ENCODE data around the gene NDUFC1. TPM values are rescaled to one million over a fixed set of nuclear protein-coding genes. Genes with fewer than 3 reads are reported as not detected.
A peak's percentile ranks its signal among the peaks of the same experiment; 100 is the strongest.
"Not testable (repeated sequence)": the region's sequence is repeated elsewhere in the genome, so short reads cannot be mapped to it uniquely, and the experiment has no call there.

The NDUFC1 gene
- total RNA-seq, 2 experiments from 2014 or later = 34.6 to 36.5 TPM

DNA sequence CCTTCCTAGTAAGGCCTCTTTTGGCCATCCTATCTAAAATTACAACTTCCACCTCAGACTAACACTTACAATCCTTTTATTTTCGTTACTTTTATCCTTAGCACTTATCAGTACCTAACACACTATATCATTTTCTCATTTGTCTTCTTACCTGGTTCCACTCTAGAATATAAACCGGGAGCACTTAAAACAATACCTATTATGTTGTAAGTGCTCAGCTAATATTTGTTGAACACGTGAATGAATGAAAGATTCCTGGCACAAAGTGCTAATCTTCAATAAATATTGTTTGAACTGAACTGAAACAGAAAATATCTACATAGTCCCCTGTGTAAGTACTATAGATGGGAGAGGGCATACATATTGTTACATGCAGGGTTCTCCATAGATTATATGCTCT lies 36.6 kb downstream of the NDUFC1 start:
- ATAC-seq (ENCODE audit: low read depth) (no peak), DNase-seq (no peak)
- H3K9me3 Mint-ChIP-seq = no peaks in the 10 kb centered on the region
- H3K27me3 Mint-ChIP-seq = peaks cover 10% of the 10 kb centered on the region
- H3K36me3 Mint-ChIP-seq = no peaks in the 10 kb centered on the region
- H3K4me3 Mint-ChIP-seq = peak overlapping the region; percentile 28
- peaks cover 27% of the 10 kb centered on the region for H3K4me1 Mint-ChIP-seq
- no peak overlapping the region for H3K27ac Mint-ChIP-seq
- POLR2A ChIA-PET = interaction anchor here (1.3 kb wide), 1 partner anchor 35 kb away, joined by 8 read pairs; the partner anchor contains the start of gene NAA15

DNA sequence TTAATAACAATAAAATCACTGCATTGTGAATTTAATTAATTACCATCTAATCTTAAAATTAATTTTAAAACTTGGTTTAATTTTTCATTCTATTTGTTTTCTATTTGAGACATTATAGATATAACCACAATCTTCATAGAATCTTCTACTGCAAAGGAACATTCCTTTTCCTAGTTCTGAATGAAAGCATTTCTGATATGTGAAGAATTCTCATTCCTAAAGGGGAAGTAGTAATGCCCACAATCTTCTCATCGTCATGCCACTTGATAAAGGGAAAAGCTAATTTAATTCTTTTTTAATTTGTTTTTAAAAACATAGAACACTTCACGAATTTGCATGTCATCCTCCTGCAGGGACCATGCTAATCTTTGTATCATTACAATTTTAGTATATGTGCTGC lies 45.9 kb downstream of the NDUFC1 start:
- no peak for ATAC-seq (ENCODE audit: low read depth)
- Mint-ChIP-seq H3K27ac (no peak overlapping the region), H3K27me3 (peaks cover 14% of the 10 kb centered on the region), H3K4me1 (no peaks in the 10 kb centered on the region), H3K9me3 (no peaks in the 10 kb centered on the region), H3K4me3 (no peak overlapping the region), H3K36me3 (no peaks in the 10 kb centered on the region)
- DNase-seq = no peak
- POLR2A ChIA-PET = no interaction called here

DNA sequence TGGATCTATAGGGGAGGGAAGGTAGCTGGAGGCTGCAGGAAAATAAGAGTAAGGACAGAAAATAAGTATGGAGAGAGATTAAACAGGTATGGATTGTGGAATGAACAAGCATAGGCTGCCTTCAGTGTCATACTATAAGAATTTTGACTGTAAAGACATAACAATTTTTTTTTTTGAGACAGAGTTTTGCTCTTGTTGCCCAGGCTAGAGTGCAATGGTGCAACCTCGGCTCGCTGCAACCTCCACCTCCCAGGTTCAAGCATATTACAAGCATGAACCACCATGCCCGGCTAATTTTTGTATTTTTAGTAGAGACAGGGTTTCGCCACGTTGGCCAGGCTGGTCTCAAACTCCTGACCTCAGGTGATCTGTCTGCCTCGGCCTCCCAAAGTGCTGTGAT lies 46.7 kb downstream of the NDUFC1 start:
- DNase-seq; ATAC-seq (ENCODE audit: low read depth); POLR2A ChIA-PET; H3K4me3 Mint-ChIP-seq; H3K36me3 Mint-ChIP-seq; H3K27ac Mint-ChIP-seq; H3K4me1 Mint-ChIP-seq; H3K9me3 Mint-ChIP-seq: not testable (repeated sequence)
- peaks cover 16% of the 10 kb centered on the region for H3K27me3 Mint-ChIP-seq

DNA sequence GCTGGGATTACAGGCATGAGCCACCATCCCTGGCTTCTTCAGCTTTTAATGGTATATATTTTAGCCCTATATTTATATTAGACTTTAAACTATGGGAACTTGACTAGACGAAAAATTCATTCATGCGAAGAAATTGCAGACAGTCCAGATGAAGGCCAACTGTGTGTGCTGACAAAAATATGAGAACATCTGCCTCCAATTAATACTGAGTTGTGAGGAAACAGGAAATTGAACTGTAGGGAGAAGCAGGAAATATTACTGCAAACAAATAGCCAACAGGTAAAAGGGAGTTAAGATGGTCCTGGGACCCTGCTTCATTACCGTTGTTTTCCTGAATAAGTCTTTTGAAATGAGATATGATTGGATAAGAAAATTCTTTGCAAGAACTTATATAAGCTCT lies 48.6 kb downstream of the NDUFC1 start:
- DNase-seq (no peak), ATAC-seq (ENCODE audit: low read depth) (no peak)
- H3K4me3 Mint-ChIP-seq = no peak overlapping the region
- no peaks in the 10 kb centered on the region for H3K36me3 Mint-ChIP-seq
- no peak overlapping the region for H3K27ac Mint-ChIP-seq
- peaks cover under 1% of the 10 kb centered on the region for H3K4me1 Mint-ChIP-seq
- POLR2A ChIA-PET = no interaction called here
- peaks cover 10% of the 10 kb centered on the region for H3K27me3 Mint-ChIP-seq
- H3K9me3 Mint-ChIP-seq = no peaks in the 10 kb centered on the region

DNA sequence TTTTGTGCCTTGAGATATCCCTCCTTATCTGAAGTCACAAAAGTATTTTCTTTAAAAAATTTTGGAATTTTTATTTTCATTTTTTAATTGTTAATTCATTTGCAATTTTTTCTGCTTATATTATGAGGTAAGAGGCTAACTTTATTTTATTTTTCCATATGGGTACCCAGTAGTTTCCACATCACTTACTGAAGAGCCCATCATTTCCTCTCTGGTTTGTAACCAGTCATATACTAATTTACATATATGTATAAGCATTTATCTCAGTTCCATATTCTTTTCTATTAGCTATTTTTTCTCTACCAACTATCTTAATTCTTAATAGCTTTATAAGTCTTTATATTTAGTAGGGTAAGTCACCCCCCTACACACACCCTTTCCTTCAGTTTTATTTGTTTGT lies 49.2 kb downstream of the NDUFC1 start:
- no peaks in the 10 kb centered on the region for H3K36me3 Mint-ChIP-seq
- peaks cover 5% of the 10 kb centered on the region for H3K27me3 Mint-ChIP-seq
- H3K9me3 Mint-ChIP-seq = no peaks in the 10 kb centered on the region
- DNase-seq = no peak
- POLR2A ChIA-PET = no interaction called here
- no peak overlapping the region for H3K27ac Mint-ChIP-seq
- H3K4me1 Mint-ChIP-seq = peaks cover 1% of the 10 kb centered on the region
- no peak overlapping the region for H3K4me3 Mint-ChIP-seq
- no peak for ATAC-seq (ENCODE audit: low read depth)

DNA sequence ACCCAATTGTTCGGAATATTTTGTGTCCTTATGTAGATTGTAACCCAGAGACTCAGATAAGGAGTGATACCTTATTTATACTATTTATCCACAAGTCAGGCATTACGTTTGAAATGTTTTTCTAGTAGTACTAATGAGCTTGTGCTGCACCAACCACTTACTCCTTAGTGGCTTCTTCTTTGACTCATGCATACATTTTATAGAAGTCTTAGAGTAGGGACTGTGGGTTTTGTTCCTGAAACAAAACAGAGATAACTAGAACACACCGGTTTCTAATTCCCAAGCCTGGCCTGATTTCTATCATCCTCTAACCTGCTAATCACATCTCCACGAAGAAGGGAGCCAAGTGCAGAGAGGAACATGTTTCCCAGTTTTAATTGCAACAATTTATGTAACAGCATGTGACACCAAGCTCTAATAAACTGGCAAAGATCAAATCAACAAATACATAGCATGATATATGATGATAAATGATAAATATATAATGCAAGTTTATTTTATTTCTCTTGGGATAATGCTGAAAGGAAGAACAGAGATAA lies 54.5 kb downstream of the NDUFC1 start:
- Mint-ChIP-seq H3K27me3 (peaks cover 3% of the 10 kb centered on the region), H3K4me3 (no peak overlapping the region), H3K27ac (no peak overlapping the region), H3K4me1 (peaks cover 1% of the 10 kb centered on the region), H3K9me3 (no peaks in the 10 kb centered on the region), H3K36me3 (no peaks in the 10 kb centered on the region)
- ATAC-seq (ENCODE audit: low read depth) (no peak), DNase-seq (no peak)
- POLR2A ChIA-PET = no interaction called here

DNA sequence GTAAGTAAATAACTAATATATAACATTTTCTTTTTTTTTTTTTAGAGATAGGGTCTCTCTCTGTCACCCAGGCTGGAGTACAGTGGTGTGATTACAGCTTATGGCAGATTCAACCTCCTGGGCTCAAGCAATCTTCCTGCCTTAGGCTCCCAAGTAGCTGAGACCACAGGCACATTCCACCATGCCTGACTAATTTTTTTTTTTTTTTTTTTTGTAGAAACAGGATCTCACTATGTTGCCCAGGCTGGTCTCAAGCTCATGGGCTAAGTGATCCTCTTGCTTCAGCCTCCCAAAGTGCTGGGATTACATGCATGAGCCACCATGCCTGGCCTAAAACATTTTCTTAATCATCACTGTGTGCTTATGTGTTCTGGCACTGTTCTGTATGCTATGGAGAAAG lies 55.0 kb downstream of the NDUFC1 start:
- Mint-ChIP-seq H3K36me3 (no peaks in the 10 kb centered on the region), H3K27me3 (peaks cover 3% of the 10 kb centered on the region), H3K27ac (no peak overlapping the region), H3K9me3 (no peaks in the 10 kb centered on the region), H3K4me1 (peaks cover 1% of the 10 kb centered on the region), H3K4me3 (no peak overlapping the region)
- DNase-seq (no peak), ATAC-seq (ENCODE audit: low read depth) (no peak)
- POLR2A ChIA-PET = no interaction called here

DNA sequence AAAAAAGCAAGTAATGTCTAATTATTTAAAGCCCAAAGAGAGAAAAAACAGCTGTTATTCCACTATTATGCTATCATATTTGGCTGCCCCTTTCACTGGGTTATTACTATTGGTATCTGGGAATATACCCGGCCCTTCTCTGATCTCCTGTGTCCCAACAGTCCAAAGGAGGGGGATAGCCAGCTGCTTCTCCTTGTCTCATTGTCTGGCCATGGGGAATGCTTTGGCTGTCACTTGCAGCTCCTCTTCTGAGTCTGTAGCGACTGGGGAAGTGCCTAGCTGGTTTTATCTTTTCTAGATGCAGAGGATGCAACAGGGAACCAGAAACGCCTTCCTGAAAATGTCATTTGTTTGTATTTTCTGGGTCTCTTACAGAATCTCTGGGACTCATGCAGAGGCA lies 56.1 kb downstream of the NDUFC1 start:
- no peak for ATAC-seq (ENCODE audit: low read depth)
- H3K36me3 Mint-ChIP-seq = no peaks in the 10 kb centered on the region
- H3K9me3 Mint-ChIP-seq = no peaks in the 10 kb centered on the region
- H3K4me1 Mint-ChIP-seq = peaks cover 1% of the 10 kb centered on the region
- DNase-seq = no peak
- H3K4me3 Mint-ChIP-seq = no peak overlapping the region
- POLR2A ChIA-PET = no interaction called here
- H3K27ac Mint-ChIP-seq = no peak overlapping the region
- peaks cover 3% of the 10 kb centered on the region for H3K27me3 Mint-ChIP-seq

DNA sequence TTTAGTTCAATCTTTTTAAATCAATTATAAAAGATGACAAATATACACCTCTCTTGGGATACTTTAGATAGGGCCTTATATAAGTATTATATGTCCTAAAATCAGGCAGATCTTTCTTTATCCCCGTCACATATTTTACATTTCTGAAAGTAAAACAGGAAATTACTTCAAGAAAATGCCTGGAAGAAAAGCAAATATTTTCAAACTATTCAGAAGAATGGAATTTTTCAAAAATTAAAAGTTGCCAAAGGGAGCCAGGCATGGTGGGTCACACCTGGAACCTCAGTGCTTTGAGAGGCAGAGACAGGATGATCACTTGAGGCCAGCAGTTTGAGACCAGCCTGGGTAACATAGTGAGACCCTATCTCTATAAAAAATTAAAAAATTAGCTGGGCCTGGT lies 56.7 kb downstream of the NDUFC1 start:
- Mint-ChIP-seq H3K27me3 (peaks cover 2% of the 10 kb centered on the region), H3K4me3 (no peak overlapping the region), H3K36me3 (no peaks in the 10 kb centered on the region), H3K27ac (no peak overlapping the region), H3K9me3 (no peaks in the 10 kb centered on the region), H3K4me1 (peaks cover 1% of the 10 kb centered on the region)
- POLR2A ChIA-PET = no interaction called here
- DNase-seq (no peak), ATAC-seq (ENCODE audit: low read depth) (no peak)

DNA sequence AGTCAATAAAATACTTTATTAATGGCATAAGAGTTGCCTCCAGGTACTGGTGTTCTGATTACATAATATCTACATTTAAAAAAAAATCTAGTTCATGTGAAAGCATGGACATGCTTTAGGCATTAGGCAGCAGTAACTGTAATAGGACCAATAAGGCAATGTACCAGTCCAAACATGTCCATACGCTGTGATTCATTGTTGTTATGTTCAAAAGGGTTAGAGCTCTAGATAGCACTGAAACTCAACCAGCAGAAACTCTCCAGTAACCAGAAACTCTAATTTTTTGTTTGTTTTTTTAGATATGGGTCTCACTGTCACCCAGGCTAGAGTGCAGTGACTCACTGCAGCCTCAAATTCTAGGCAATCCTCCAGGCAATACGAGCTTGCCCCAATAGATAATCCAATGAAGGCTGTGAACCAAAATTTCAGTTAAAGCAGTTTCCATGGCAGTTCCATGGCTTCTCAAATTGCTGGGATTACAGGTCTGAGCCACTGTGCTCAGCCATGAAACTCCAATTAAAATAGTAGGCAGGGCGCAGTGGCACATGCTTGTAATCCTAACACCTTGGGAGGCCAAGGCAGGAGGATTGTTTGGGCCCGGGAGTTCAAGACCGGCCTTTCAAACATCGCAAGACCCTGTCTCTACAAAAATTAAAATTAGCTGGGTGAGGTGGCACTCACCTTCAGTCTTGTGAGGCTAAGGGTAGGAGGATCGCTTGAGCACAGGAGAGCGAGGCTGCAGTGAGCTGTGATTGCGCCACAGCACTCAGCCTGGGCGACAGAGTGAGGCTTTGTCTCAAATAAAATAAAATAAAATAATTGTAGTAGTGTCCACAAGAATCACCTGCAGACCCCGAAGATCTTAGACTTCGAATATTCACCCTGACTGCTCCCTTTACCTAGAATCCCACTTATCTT lies 58.6 kb downstream of the NDUFC1 start:
- POLR2A ChIA-PET = no interaction called here
- no peaks in the 10 kb centered on the region for H3K36me3 Mint-ChIP-seq
- DNase-seq (no peak), ATAC-seq (ENCODE audit: low read depth) (no peak)
- H3K27ac Mint-ChIP-seq = no peak overlapping the region
- H3K4me1 Mint-ChIP-seq = peaks cover under 1% of the 10 kb centered on the region
- H3K27me3 Mint-ChIP-seq = peaks cover 2% of the 10 kb centered on the region
- H3K9me3 Mint-ChIP-seq = no peaks in the 10 kb centered on the region
- no peak overlapping the region for H3K4me3 Mint-ChIP-seq

DNA sequence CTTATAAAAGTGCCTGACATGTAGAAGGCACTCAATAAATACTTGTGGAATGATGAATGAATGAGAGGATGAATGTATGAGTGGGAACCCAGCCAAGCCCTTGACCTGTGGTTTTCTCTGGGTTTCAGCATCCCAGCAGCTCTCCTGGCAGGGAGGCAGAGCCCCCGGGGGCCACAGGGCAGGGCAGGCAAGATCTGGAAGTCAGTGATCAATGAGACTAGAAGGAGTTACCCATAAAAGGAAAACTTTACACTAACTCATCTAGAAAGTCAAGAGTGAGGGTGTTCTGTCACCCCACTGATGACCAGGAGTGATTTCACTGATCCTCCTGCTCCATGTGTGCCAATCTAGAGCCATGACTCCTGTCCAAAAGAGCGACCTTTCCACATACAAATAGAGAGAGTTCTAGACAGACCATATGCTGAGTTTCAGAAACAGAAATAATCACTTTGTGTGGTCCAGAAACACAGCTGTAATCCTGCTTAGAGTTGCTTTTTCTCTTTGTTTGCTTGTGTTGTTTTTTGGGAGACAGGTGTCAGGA lies 59.7 kb downstream of the NDUFC1 start:
- no peak overlapping the region for H3K27ac Mint-ChIP-seq
- no peaks in the 10 kb centered on the region for H3K36me3 Mint-ChIP-seq
- POLR2A ChIA-PET = no interaction called here
- peaks cover 1% of the 10 kb centered on the region for H3K4me1 Mint-ChIP-seq
- DNase-seq (no peak), ATAC-seq (ENCODE audit: low read depth) (no peak)
- no peaks in the 10 kb centered on the region for H3K9me3 Mint-ChIP-seq
- peaks cover 2% of the 10 kb centered on the region for H3K27me3 Mint-ChIP-seq
- H3K4me3 Mint-ChIP-seq = no peak overlapping the region

DNA sequence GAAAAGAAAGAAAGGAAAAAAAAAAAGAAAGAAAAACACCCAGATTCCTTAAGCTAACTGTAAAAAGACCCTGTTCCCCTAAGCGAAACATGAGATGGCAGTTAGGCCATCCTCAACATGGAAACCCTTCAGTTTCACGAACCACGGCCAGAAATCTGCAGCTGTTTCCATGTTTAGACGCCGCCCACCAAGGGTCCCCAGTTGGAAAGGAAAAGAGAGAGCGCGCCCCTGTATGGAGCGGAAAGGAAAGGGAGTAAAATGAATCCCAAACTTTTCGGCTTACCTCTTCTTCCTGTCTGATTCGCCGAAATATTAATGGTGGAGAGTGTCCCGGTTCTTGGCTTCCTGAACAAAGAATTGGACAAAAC lies 60.5 kb downstream of the NDUFC1 start:
- Mint-ChIP-seq H3K4me1 (peaks cover 1% of the 10 kb centered on the region), H3K9me3 (no peaks in the 10 kb centered on the region), H3K36me3 (no peaks in the 10 kb centered on the region), H3K27ac (no peak overlapping the region), H3K4me3 (no peak overlapping the region), H3K27me3 (peaks cover 4% of the 10 kb centered on the region)
- POLR2A ChIA-PET = no interaction called here
- ATAC-seq (ENCODE audit: low read depth) (no peak), DNase-seq (no peak)

DNA sequence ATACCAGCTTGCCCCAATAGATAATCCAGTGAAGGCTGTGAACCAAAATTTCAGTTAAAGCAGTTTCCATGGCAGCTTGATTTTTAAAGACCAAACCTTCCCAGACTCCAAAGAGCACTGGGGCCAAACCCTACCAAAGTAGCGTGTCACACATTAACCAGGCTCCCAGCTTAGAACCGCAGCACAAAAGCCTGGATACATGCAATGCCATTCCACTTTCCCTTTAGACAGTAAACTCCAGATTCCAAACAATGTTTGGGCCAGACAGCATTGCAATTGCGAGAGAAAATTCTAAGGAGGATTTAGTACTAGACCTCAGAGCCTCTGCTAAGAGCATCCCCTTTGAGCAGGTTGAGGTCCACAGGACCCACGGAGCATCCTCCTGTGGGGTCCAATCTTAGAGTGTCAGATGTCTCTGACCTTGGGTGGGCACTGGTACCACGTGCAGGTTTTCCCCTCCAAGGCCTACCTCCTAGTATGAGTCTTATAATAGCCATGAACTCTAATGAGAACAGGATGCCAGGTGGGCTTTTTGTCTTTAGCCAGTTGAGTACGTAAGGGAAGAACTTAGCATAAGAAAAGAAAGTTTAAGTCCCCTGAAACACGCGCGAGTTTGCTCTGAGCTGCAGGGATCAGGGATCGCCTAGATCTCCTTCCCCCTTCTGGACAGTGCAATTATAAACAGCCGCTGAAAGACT lies 61.0 kb downstream of the NDUFC1 start:
- peaks cover 4% of the 10 kb centered on the region for H3K27me3 Mint-ChIP-seq
- no peaks in the 10 kb centered on the region for H3K9me3 Mint-ChIP-seq
- POLR2A ChIA-PET = no interaction called here
- DNase-seq (no peak), ATAC-seq (ENCODE audit: low read depth) (no peak)
- H3K4me1 Mint-ChIP-seq = peaks cover 1% of the 10 kb centered on the region
- no peak overlapping the region for H3K4me3 Mint-ChIP-seq
- H3K27ac Mint-ChIP-seq = no peak overlapping the region
- H3K36me3 Mint-ChIP-seq = no peaks in the 10 kb centered on the region

Data from activated naive CD8-positive, alpha-beta T cell treated with anti-CD3 and anti-CD28 coated beads, Interleukin-2, amount 10 ng/mL, durations not matched to agents 7 days and 5 days (primary cell).